ENCODE data around the gene ACSM2B.

- no peak for TF ChIP-seq JUN (IDR thresholded peaks at IDR 0.05; ENCODE audit: borderline replicate concordance, insufficient read depth, insufficient read length, low read depth)
- TF ChIP-seq, protein P1, sequence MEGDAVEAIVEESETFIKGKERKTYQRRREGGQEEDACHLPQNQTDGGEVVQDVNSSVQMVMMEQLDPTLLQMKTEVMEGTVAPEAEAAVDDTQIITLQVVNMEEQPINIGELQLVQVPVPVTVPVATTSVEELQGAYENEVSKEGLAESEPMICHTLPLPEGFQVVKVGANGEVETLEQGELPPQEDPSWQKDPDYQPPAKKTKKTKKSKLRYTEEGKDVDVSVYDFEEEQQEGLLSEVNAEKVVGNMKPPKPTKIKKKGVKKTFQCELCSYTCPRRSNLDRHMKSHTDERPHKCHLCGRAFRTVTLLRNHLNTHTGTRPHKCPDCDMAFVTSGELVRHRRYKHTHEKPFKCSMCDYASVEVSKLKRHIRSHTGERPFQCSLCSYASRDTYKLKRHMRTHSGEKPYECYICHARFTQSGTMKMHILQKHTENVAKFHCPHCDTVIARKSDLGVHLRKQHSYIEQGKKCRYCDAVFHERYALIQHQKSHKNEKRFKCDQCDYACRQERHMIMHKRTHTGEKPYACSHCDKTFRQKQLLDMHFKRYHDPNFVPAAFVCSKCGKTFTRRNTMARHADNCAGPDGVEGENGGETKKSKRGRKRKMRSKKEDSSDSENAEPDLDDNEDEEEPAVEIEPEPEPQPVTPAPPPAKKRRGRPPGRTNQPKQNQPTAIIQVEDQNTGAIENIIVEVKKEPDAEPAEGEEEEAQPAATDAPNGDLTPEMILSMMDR (IDR thresholded peaks at IDR 0.05; ENCODE audit: extremely low read depth in 1 of 2, insufficient read depth in 1 of 2, low read depth in 1 of 2, low read length in 2 of 2): no peak
These were observed 7.8 kb downstream of the ACSM2B start for GRCh38 chr16:20568404-20568803.
